GM12874 (cell line): ENCODE results near the gene CLCN1.
A peak's percentile ranks its signal among the peaks of the same experiment; 100 is the strongest.

Experiments used
- CTCF ChIP-seq: IDR thresholded peaks from 2 replicates; pipeline ENCODE4 v1.5.1; 2011; ENCODE audit warnings: low read depth, mild to moderate bottlenecking, control low read depth, low read length, moderate library complexity; ENCODE audit not compliant: insufficient read depth

CLCN1 gene

GRCh38 chr7:143337216-143337615 lies 21.3 kb downstream of the CLCN1 start:
- no peak for TF ChIP-seq CTCF

GRCh38 chr7:143341842-143342241 lies 25.9 kb downstream of the CLCN1 start:
- no peak for TF ChIP-seq CTCF

- TF ChIP-seq CTCF = no peak
These were observed 27.7 kb downstream of the CLCN1 start for GRCh38 chr7:143343596-143343995.

GRCh38 chr7:143345428-143345900 lies 29.6 kb downstream of the CLCN1 start:
- TF ChIP-seq CTCF = peak; percentile 54

GRCh38 chr7:143346018-143346417 lies 30.1 kb downstream of the CLCN1 start:
- TF ChIP-seq CTCF = no peak

GRCh38 chr7:143347950-143348349 lies 32.0 kb downstream of the CLCN1 start:
- TF ChIP-seq CTCF = no peak

- no peak for TF ChIP-seq CTCF
These were observed 35.1 kb downstream of the CLCN1 start for GRCh38 chr7:143351060-143351459.

GRCh38 chr7:143351574-143351973 lies 35.7 kb downstream of the CLCN1 start:
- no peak for TF ChIP-seq CTCF
